ENCODE measurements around the gene SLC66A3. TPM values are rescaled to one million over a fixed set of nuclear protein-coding genes. Genes with fewer than 3 reads are reported as not detected.

SLC66A3 gene
- total RNA-seq, 4 donors from 2014 or later: 37.4 to 70.6 (median 62.4) TPM

- no peak for DNase-seq (ENCODE audit: extremely low spot score)
- 95% methylated on average over 10 of the region's 13 CpGs for WGBS
- no peak for TF ChIP-seq POLR2AphosphoS5 (IDR thresholded peaks at IDR 0.05)
- TF ChIP-seq EP300 (IDR thresholded peaks at IDR 0.05): no peak
- no peak for TF ChIP-seq POLR2A (IDR thresholded peaks at IDR 0.05; ENCODE audit: low read depth)
- TF ChIP-seq CTCF (IDR thresholded peaks at IDR 0.05): no peak
- no peaks in the 10 kb centered on the region for H3K27me3 ChIP-seq
- H3K27ac ChIP-seq (replicated peaks in 1 of 4): no peak overlapping the region
- peaks cover 0 to 8% (median 1%) of the 10 kb centered on the region in 4 donors for H3K36me3 ChIP-seq
- peaks cover 15 to 33% (median 26%) of the 10 kb centered on the region in 4 donors for H3K4me1 ChIP-seq
- no peaks in the 10 kb centered on the region for H3K9me3 ChIP-seq
- H3K4me3 ChIP-seq: peak overlapping the region; percentile 71 to 84 (median 79)
- intact Hi-C loops (cut with DNase I): no loop called here
Observed at GRCh38 chr2:11156396-11157075, 1.3 kb downstream of the SLC66A3 start.

GRCh38 chr2:11157296-11157695 is 2.0 kb downstream of the SLC66A3 start:
- no peak for DNase-seq (ENCODE audit: extremely low spot score)
- peaks cover 0 to 15% (median 3%) of the 10 kb centered on the region in 4 donors for H3K36me3 ChIP-seq
- intact Hi-C loops (cut with DNase I): no loop called here
- no peaks in the 10 kb centered on the region for H3K27me3 ChIP-seq
- H3K27ac ChIP-seq (replicated peaks in 1 of 4): no peak overlapping the region
- WGBS: 100% methylated on average over 3 of the region's 6 CpGs
- H3K4me3 ChIP-seq: no peak overlapping the region
- no peak for TF ChIP-seq EP300 (IDR thresholded peaks at IDR 0.05)
- H3K4me1 ChIP-seq: peaks cover 15 to 33% (median 26%) of the 10 kb centered on the region in 4 donors
- no peaks in the 10 kb centered on the region for H3K9me3 ChIP-seq

- peaks cover 0 to 15% (median 3%) of the 10 kb centered on the region in 4 donors for H3K36me3 ChIP-seq
- DNase-seq (ENCODE audit: extremely low spot score): no peak
- no peak overlapping the region for H3K4me3 ChIP-seq
- no peaks in the 10 kb centered on the region for H3K9me3 ChIP-seq
- no peaks in the 10 kb centered on the region for H3K27me3 ChIP-seq
- intact Hi-C loops (cut with DNase I): no loop called here
- WGBS: 90% methylated on average over 4 of the region's 4 CpGs
- H3K4me1 ChIP-seq: peaks cover 15 to 33% (median 26%) of the 10 kb centered on the region in 4 donors
- no peak for TF ChIP-seq POLR2A (IDR thresholded peaks at IDR 0.05; ENCODE audit: low read depth)
- no peak for TF ChIP-seq POLR2AphosphoS5 (IDR thresholded peaks at IDR 0.05)
- no peak for TF ChIP-seq EP300 (IDR thresholded peaks at IDR 0.05)
- TF ChIP-seq CTCF (IDR thresholded peaks at IDR 0.05): no peak
- no peak overlapping the region for H3K27ac ChIP-seq (replicated peaks in 1 of 4)
Observed at GRCh38 chr2:11157731-11158130, 2.5 kb downstream of the SLC66A3 start.

GRCh38 chr2:11158916-11159573 is 3.8 kb downstream of the SLC66A3 start:
- DNase-seq (ENCODE audit: extremely low spot score): no peak
- H3K27me3 ChIP-seq: no peaks in the 10 kb centered on the region
- no peaks in the 10 kb centered on the region for H3K9me3 ChIP-seq
- no peak overlapping the region for H3K4me3 ChIP-seq
- peaks cover 15 to 32% (median 25%) of the 10 kb centered on the region in 4 donors for H3K4me1 ChIP-seq
- TF ChIP-seq CTCF (IDR thresholded peaks at IDR 0.05) (no peak), POLR2A (IDR thresholded peaks at IDR 0.05; ENCODE audit: low read depth) (no peak), EP300 (IDR thresholded peaks at IDR 0.05) (no peak), POLR2AphosphoS5 (IDR thresholded peaks at IDR 0.05) (no peak)
- H3K27ac ChIP-seq (replicated peaks in 1 of 4): no peak overlapping the region
- WGBS: 87% methylated on average over 7 of the region's 14 CpGs
- peaks cover 0 to 24% (median 10%) of the 10 kb centered on the region in 4 donors for H3K36me3 ChIP-seq
- intact Hi-C loops (cut with DNase I): no loop called here

- H3K4me1 ChIP-seq: peaks cover 11 to 25% (median 19%) of the 10 kb centered on the region in 4 donors
- no peaks in the 10 kb centered on the region for H3K9me3 ChIP-seq
- peaks cover 0 to 24% (median 10%) of the 10 kb centered on the region in 4 donors for H3K36me3 ChIP-seq
- 97% methylated on average over 14 of the region's 14 CpGs for WGBS
- no peak overlapping the region for H3K4me3 ChIP-seq
- DNase-seq (ENCODE audit: extremely low spot score): peak; percentile 86
- H3K27me3 ChIP-seq: no peaks in the 10 kb centered on the region
- intact Hi-C loops (cut with DNase I): no loop called here
- no peak overlapping the region for H3K27ac ChIP-seq (replicated peaks in 1 of 4)
- no peak for TF ChIP-seq POLR2A (IDR thresholded peaks at IDR 0.05; ENCODE audit: low read depth)
- TF ChIP-seq EP300 (IDR thresholded peaks at IDR 0.05): no peak
- TF ChIP-seq POLR2AphosphoS5 (IDR thresholded peaks at IDR 0.05): no peak
- TF ChIP-seq CTCF (IDR thresholded peaks at IDR 0.05): no peak
Observed at GRCh38 chr2:11159574-11160170, 4.4 kb downstream of the SLC66A3 start.

All from esophagus muscularis mucosa (tissue), 4 donors.